ENCODE results near the gene ASB2.

- TF ChIP-seq CTCF (optimal IDR thresholded peaks at IDR 0.05 in 1 of 3, IDR thresholded peaks at IDR 0.05 in 1 of 3, conservative IDR thresholded peaks at IDR 0.05 in 1 of 3; ENCODE audit: extremely low read depth in 1 of 3, insufficient read depth in 2 of 3, low read length in 3 of 3) (no peak), EZH2 (IDR thresholded peaks at IDR 0.05; ENCODE audit: low read length) (no peak)
These were observed 20.4 kb downstream of the ASB2 start for GRCh38 chr14:93955850-93956481.

All from keratinocyte (primary cell).